GM18508 (cell line): ENCODE measurements around the gene IL1RAPL1.

Source experiments
- ATAC-seq: cut with Tn5 transposase; IDR thresholded peaks from one replicate; pipeline ENCODE4 v1.9.1; 2021; ENCODE audit warnings: moderate number of reproducible peaks; ENCODE audit not compliant: insufficient read depth, unreplicated experiment

Gene IL1RAPL1

GRCh38 chrX:29824176-29824906, 1237.1 kb downstream of the IL1RAPL1 start:
- ATAC-seq: no peak

- no peak for ATAC-seq
These were observed 1239.5 kb downstream of the IL1RAPL1 start for GRCh38 chrX:29826742-29827141.

- ATAC-seq: no peak
These were observed 1247.1 kb downstream of the IL1RAPL1 start for GRCh38 chrX:29834311-29834710.

GRCh38 chrX:29834764-29835163, 1247.5 kb downstream of the IL1RAPL1 start:
- ATAC-seq: no peak

GRCh38 chrX:29841750-29842149, 1254.5 kb downstream of the IL1RAPL1 start:
- no peak for ATAC-seq

GRCh38 chrX:29842552-29842951, 1255.3 kb downstream of the IL1RAPL1 start:
- no peak for ATAC-seq

GRCh38 chrX:29851857-29852605, 1264.8 kb downstream of the IL1RAPL1 start:
- no peak for ATAC-seq

- no peak for ATAC-seq
These were observed 1265.5 kb downstream of the IL1RAPL1 start for GRCh38 chrX:29852767-29853166.

GRCh38 chrX:29858714-29859113, 1271.5 kb downstream of the IL1RAPL1 start:
- ATAC-seq: no peak

- ATAC-seq: no peak
These were observed 1275.0 kb downstream of the IL1RAPL1 start for GRCh38 chrX:29862126-29862677.

GRCh38 chrX:29867971-29868370, 1280.7 kb downstream of the IL1RAPL1 start:
- no peak for ATAC-seq

GRCh38 chrX:29869837-29870236, 1282.6 kb downstream of the IL1RAPL1 start:
- no peak for ATAC-seq

GRCh38 chrX:29870608-29871007, 1283.4 kb downstream of the IL1RAPL1 start:
- ATAC-seq: no peak

GRCh38 chrX:29872831-29873230, 1285.6 kb downstream of the IL1RAPL1 start:
- no peak for ATAC-seq

- ATAC-seq: no peak
These were observed 1289.5 kb downstream of the IL1RAPL1 start for GRCh38 chrX:29876733-29877132.

GRCh38 chrX:29880977-29881376, 1293.7 kb downstream of the IL1RAPL1 start:
- no peak for ATAC-seq

GRCh38 chrX:29890004-29890403, 1302.8 kb downstream of the IL1RAPL1 start:
- ATAC-seq: no peak

GRCh38 chrX:29890646-29891200, 1303.5 kb downstream of the IL1RAPL1 start:
- no peak for ATAC-seq

- ATAC-seq: no peak
These were observed 1314.8 kb downstream of the IL1RAPL1 start for GRCh38 chrX:29902004-29902403.

GRCh38 chrX:29903360-29903759, 1316.1 kb downstream of the IL1RAPL1 start:
- ATAC-seq: no peak

- ATAC-seq: no peak
These were observed 1324.4 kb downstream of the IL1RAPL1 start for GRCh38 chrX:29911673-29912072.
